Measurements from ENCODE around the gene JAM3. TPM values are rescaled to one million over a fixed set of nuclear protein-coding genes. Genes with fewer than 3 reads are reported as not detected.

The JAM3 gene
- total and polyA plus RNA-seq, 10 of the 15 experiments (the other 5 are each of a cell fraction or from before 2014, with no cell fraction given) = 0.04 to 1.1 (median 0.32) TPM; not detected in 1

DNA sequence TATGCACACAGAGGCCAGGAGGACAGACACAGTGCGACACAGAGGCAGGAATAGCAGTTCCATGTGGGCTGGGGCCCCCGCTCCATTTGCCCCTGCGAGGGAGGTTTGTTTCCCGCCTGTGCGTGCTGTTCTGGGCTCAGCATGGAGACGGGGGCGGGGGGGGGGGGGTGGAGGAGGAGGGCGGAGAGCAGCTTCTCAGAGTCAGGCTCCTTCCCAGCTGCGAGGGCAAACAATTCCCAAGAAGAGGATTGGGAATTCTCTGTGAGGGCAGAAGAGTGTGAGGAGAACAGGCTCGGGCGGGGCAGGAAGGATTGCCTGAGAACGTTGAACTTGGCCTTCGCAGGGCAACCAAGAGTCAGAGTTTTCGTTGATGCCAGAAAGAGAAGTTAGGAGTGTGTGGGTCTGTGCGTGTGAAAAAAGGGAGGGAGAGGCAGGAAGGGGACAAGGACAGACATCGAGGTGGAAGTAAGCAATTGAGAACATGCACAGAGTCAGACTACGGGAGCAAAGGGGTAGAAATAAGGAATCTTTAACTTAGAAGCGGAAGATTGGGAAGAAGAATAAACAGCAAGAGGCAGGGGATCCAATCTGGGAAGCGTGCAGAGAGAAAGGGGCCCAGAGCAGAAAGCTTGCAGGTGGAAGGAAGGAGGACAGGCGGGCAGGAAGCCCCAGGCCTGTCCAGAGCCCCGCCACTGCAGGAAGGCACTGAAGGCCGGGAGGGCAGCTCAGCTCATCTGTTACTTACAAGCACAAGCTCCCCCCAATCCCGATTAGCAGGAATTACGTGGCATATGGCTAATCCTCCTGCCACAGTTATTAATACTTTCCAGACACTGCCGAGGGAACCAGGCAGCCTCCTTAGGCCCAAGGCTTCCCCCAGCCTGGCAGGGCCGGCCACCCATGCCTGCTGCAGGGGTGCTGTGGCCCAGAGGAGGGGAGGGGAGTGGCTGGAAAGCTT is 15.6 kb upstream of the JAM3 start:
- POLR2A ChIA-PET = no interaction called here
- ATAC-seq (no peak), DNase-seq (ENCODE audit: low read depth, low spot score) (no peak), FAIRE-seq (no peak)
- no peak overlapping the region for H3K4me3 ChIP-seq
- TF ChIP-seq, protein P1, sequence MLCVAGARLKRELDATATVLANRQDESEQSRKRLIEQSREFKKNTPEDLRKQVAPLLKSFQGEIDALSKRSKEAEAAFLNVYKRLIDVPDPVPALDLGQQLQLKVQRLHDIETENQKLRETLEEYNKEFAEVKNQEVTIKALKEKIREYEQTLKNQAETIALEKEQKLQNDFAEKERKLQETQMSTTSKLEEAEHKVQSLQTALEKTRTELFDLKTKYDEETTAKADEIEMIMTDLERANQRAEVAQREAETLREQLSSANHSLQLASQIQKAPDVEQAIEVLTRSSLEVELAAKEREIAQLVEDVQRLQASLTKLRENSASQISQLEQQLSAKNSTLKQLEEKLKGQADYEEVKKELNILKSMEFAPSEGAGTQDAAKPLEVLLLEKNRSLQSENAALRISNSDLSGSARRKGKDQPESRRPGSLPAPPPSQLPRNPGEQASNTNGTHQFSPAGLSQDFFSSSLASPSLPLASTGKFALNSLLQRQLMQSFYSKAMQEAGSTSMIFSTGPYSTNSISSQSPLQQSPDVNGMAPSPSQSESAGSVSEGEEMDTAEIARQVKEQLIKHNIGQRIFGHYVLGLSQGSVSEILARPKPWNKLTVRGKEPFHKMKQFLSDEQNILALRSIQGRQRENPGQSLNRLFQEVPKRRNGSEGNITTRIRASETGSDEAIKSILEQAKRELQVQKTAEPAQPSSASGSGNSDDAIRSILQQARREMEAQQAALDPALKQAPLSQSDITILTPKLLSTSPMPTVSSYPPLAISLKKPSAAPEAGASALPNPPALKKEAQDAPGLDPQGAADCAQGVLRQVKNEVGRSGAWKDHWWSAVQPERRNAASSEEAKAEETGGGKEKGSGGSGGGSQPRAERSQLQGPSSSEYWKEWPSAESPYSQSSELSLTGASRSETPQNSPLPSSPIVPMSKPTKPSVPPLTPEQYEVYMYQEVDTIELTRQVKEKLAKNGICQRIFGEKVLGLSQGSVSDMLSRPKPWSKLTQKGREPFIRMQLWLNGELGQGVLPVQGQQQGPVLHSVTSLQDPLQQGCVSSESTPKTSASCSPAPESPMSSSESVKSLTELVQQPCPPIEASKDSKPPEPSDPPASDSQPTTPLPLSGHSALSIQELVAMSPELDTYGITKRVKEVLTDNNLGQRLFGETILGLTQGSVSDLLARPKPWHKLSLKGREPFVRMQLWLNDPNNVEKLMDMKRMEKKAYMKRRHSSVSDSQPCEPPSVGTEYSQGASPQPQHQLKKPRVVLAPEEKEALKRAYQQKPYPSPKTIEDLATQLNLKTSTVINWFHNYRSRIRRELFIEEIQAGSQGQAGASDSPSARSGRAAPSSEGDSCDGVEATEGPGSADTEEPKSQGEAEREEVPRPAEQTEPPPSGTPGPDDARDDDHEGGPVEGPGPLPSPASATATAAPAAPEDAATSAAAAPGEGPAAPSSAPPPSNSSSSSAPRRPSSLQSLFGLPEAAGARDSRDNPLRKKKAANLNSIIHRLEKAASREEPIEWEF (IDR thresholded peaks at IDR 0.05; ENCODE audit: insufficient replicate concordance, low read depth, low read length) = no peak
- TF ChIP-seq, protein P2, sequence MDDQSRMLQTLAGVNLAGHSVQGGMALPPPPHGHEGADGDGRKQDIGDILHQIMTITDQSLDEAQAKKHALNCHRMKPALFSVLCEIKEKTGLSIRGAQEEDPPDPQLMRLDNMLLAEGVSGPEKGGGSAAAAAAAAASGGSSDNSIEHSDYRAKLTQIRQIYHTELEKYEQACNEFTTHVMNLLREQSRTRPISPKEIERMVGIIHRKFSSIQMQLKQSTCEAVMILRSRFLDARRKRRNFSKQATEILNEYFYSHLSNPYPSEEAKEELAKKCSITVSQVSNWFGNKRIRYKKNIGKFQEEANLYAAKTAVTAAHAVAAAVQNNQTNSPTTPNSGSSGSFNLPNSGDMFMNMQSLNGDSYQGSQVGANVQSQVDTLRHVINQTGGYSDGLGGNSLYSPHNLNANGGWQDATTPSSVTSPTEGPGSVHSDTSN (IDR thresholded peaks at IDR 0.05; ENCODE audit: insufficient replicate concordance, low read depth, low read length) = no peak
- no peak for TF ChIP-seq CEBPB (IDR thresholded peaks at IDR 0.05; ENCODE audit: borderline replicate concordance in 1 of 2, low read depth in 2 of 2, low read length in 2 of 2)
- TF ChIP-seq BRCA1 (IDR thresholded peaks at IDR 0.05; ENCODE audit: low read depth, low read length) = no peak
- TF ChIP-seq HDAC2 (IDR thresholded peaks at IDR 0.05) = no peak
- TF ChIP-seq, protein P3, sequence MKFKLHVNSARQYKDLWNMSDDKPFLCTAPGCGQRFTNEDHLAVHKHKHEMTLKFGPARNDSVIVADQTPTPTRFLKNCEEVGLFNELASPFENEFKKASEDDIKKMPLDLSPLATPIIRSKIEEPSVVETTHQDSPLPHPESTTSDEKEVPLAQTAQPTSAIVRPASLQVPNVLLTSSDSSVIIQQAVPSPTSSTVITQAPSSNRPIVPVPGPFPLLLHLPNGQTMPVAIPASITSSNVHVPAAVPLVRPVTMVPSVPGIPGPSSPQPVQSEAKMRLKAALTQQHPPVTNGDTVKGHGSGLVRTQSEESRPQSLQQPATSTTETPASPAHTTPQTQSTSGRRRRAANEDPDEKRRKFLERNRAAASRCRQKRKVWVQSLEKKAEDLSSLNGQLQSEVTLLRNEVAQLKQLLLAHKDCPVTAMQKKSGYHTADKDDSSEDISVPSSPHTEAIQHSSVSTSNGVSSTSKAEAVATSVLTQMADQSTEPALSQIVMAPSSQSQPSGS (IDR thresholded peaks at IDR 0.05; ENCODE audit: low read length) = no peak
- in situ Hi-C loops (cut with MboI) (loop anchor here (5.0 kb wide), 1 partner anchor 89 kb away; no protein-coding TSS in a partner anchor), intact Hi-C loops (cut with micrococcal nuclease; ENCODE audit: unreplicated experiment) (no loop called here)
- H3K36me3 ChIP-seq (ENCODE audit: control insufficient read depth in 2 of 2, insufficient read depth in 2 of 2, low read length in 1 of 2) = no peaks in the 10 kb centered on the region
- no peaks in the 10 kb centered on the region for H3K79me2 ChIP-seq (ENCODE audit: control insufficient read depth, insufficient read depth, low read length)
- no TSS peak for BruUV-seq (replicated peaks)
- H3K9me3 ChIP-seq (replicated peaks; ENCODE audit: control insufficient read depth, insufficient read depth, low read length) = no peaks in the 10 kb centered on the region
- RAD21 ChIA-PET (ENCODE audit: unreplicated experiment) = no interaction called here
- SMC1A ChIA-PET (ENCODE audit: uncharacterized antibody, unreplicated experiment) = no interaction called here
- H2AFZ ChIP-seq (ENCODE audit: control insufficient read depth, low read depth, low read length) = no peak overlapping the region
- CTCF ChIA-PET = no interaction called here
- WGBS (ENCODE audit: insufficient coverage, insufficient replicate concordance, low lambda C conversion rate, missing lambda C conversion rate) = 30% methylated on average over 26 of the region's 26 CpGs
- H3K9ac ChIP-seq (ENCODE audit: control insufficient read depth, insufficient read depth, low read length) = no peak overlapping the region
- H3K27me3 ChIP-seq (replicated peaks in 1 of 2; ENCODE audit: control insufficient read depth in 2 of 2, insufficient read depth in 2 of 2, low read length in 1 of 2) = no peaks in the 10 kb centered on the region; a peak in 1 of 4 replicates
- no peaks in the 10 kb centered on the region for H4K20me1 ChIP-seq (ENCODE audit: control insufficient read depth, insufficient read depth)
- H3K4me1 ChIP-seq (ENCODE audit: control insufficient read depth, insufficient read depth, low read length) = no peaks in the 10 kb centered on the region
- no peak overlapping the region for H3K27ac ChIP-seq (ENCODE audit: control insufficient read depth, insufficient read depth)
- H3K4me2 ChIP-seq (ENCODE audit: control insufficient read depth, insufficient read depth) = no peak overlapping the region

Measured in GM12878 (cell line).